HCT116 (cell line): ENCODE data around the gene CD58. TPM values are rescaled to one million over a fixed set of nuclear protein-coding genes. Genes with fewer than 3 reads are reported as not detected.

Source experiments
- ATAC-seq: fragments of 200-7000 bp; cut with Tn5 transposase; 2 replicates; pipeline ENCODE4 v1.9.1; 2020; ENCODE audit warnings: mild to moderate bottlenecking, moderate library complexity
- BruUV-seq: library from RNA; stranded (reverse); fragments of 400-500 nt; replicated peaks from 2 replicates; lab custom pipeline; 2021; lab: Mats Ljungman, UMichigan
- CTCF ChIA-PET: fragments of 300-600 bp; sonication (Branson Sonifier 250); formaldehyde crosslinking; loops from one replicate; lab custom pipeline; 2021; ENCODE audit warnings: antibody characterized with exemption; lab: Charles Lee
- POLR2A ChIA-PET: fragments of 300-600, 350-600 bp; sonication (Branson Sonifier 250); formaldehyde crosslinking; loops from one replicate; lab custom pipeline; 2021; ENCODE audit warnings: antibody characterized with exemption; lab: Charles Lee
- RAD21 ChIA-PET, 2 experiments: fragments of 300-600 bp; sonication (Branson Sonifier 250); formaldehyde crosslinking; loops; one replicate each; lab custom pipeline; 2023; ENCODE audit warnings: low total read pairs in 2 of 2; ENCODE audit not compliant: uncharacterized antibody in 2 of 2, unreplicated experiment in 2 of 2, low non-redundant PET in 1 of 2; lab: Charles Lee
- DNase-seq: peaks from one replicate; pipeline ENCODE4 v3.0.0-alpha.2; 2010; ENCODE audit warnings: low read depth, low spot score
- H2AFZ ChIP-seq: fragments of 200-600 bp; shearing (Covaris generic), sonication (generic); 2 replicates; pipeline ENCODE4 v1.6.1; 2017; ENCODE audit warnings: low read depth, mixed run types, mixed read lengths, antibody characterized with exemption, low read length; ENCODE audit not compliant: poor library complexity, severe bottlenecking
- H3K27ac ChIP-seq: 2 replicates; pipeline ENCODE4 v1.5.1; 2012; ENCODE audit warnings: low read depth, low read length
- H3K27me3 ChIP-seq: fragments of 200-600 bp; sonication (generic); 2 replicates; pipeline ENCODE4 v1.6.1; 2016; ENCODE audit warnings: mixed run types, low read length, mixed read lengths; ENCODE audit not compliant: insufficient read depth
- H3K36me3 ChIP-seq, 2 experiments: fragments of 200-500 bp in 1 of 2; fragments of 200-600 bp in 1 of 2; sonication (Bioruptor generic) in 1 of 2; sonication (generic) in 1 of 2; 2 replicates each; pipeline versions ENCODE4 v1.5.1 to v1.6.1; 2014 to 2016; ENCODE audit warnings: low read length in 2 of 2, inconsistent platforms in 1 of 2, mixed read lengths in 1 of 2, mixed run types in 1 of 2; ENCODE audit not compliant: insufficient read depth in 2 of 2, control insufficient read depth in 1 of 2
- H3K4me1 ChIP-seq, 2 experiments: fragments of 200-600 bp in 1 of 2; sonication (generic) in 1 of 2; 2 replicates each; pipeline versions ENCODE4 v1.5.1 to v1.6.1; 2012 to 2017; ENCODE audit warnings: low read length in 2 of 2, inconsistent platforms in 1 of 2, mild to moderate bottlenecking in 1 of 2, mixed read lengths in 1 of 2, mixed run types in 1 of 2, moderate library complexity in 1 of 2; ENCODE audit not compliant: insufficient read depth in 2 of 2, control insufficient read depth in 1 of 2
- H3K4me2 ChIP-seq: fragments of 200-600 bp; sonication (generic); 2 replicates; pipeline ENCODE4 v1.6.1; 2017; ENCODE audit warnings: mixed run types, low read length, mixed read lengths
- H3K4me3 ChIP-seq, 2 experiments: fragments of 200-600 bp in 1 of 2; sonication (generic) in 1 of 2; replicated peaks in 1 of 2; 2 replicates each; pipeline ENCODE4 v1.5.1; 2011 to 2016; ENCODE audit warnings: low read length in 2 of 2, control low read depth in 1 of 2, low read depth in 1 of 2, mild to moderate bottlenecking in 1 of 2, mixed read lengths in 1 of 2, mixed run types in 1 of 2
- H3K79me2 ChIP-seq: fragments of 200-600 bp; sonication (generic); 2 replicates; pipeline ENCODE4 v1.6.1; 2017; ENCODE audit warnings: mild to moderate bottlenecking, mixed run types, low read length, moderate library complexity, mixed read lengths; ENCODE audit not compliant: insufficient read depth
- H3K9ac ChIP-seq: fragments of 200-600 bp; sonication (generic); 2 replicates; pipeline ENCODE4 v1.6.1; 2016; ENCODE audit warnings: low read length, mixed read lengths
- H3K9me2 ChIP-seq: fragments of 200-600 bp; sonication (generic), shearing (Covaris generic); 2 replicates; pipeline ENCODE4 v1.6.1; 2017; ENCODE audit warnings: mixed run types, mild to moderate bottlenecking, moderate library complexity; ENCODE audit not compliant: insufficient read depth
- H3K9me3 ChIP-seq, 2 experiments: fragments of 200-500 bp in 1 of 2; fragments of 200-600 bp in 1 of 2; sonication (Bioruptor generic) in 1 of 2; sonication (generic) in 1 of 2; 2 replicates each; pipeline ENCODE4 v1.6.1; 2014 to 2017; ENCODE audit warnings: low read length in 2 of 2, mixed read lengths in 2 of 2, inconsistent platforms in 1 of 2, low read depth in 1 of 2, mild to moderate bottlenecking in 1 of 2, mixed run types in 1 of 2, moderate library complexity in 1 of 2; ENCODE audit not compliant: control insufficient read depth in 1 of 2, insufficient read depth in 1 of 2
- H4K20me1 ChIP-seq: fragments of 200-600 bp; sonication (generic), shearing (Covaris generic); 2 replicates; pipeline ENCODE4 v1.6.1; 2017; ENCODE audit warnings: mixed run types, mild to moderate bottlenecking, moderate library complexity; ENCODE audit not compliant: insufficient read depth
- ATF3 ChIP-seq: IDR thresholded peaks from 2 replicates; pipeline ENCODE4 v1.6.1; 2012
- CBX3 ChIP-seq: IDR thresholded peaks from 2 replicates; pipeline ENCODE4 v1.6.1; 2012; ENCODE audit warnings: low read depth
- CEBPB ChIP-seq: IDR thresholded peaks from 2 replicates; pipeline ENCODE4 v1.6.1; 2012; ENCODE audit warnings: low read depth
- EGR1 ChIP-seq: IDR thresholded peaks from 2 replicates; pipeline ENCODE4 v1.6.1; 2012; ENCODE audit warnings: low read depth
- ELF1 ChIP-seq: IDR thresholded peaks from 2 replicates; pipeline ENCODE4 v1.6.1; 2012; ENCODE audit warnings: low read depth, borderline replicate concordance
- EZH2 ChIP-seq: fragments of 200-600 bp; sonication (generic); IDR thresholded peaks from 2 replicates; pipeline ENCODE4 v1.6.1; 2017; ENCODE audit warnings: antibody characterized with exemption, mixed run types
- FOSL1 ChIP-seq: IDR thresholded peaks from 2 replicates; pipeline ENCODE4 v1.6.1; 2012; ENCODE audit warnings: low read depth
- JUND ChIP-seq: IDR thresholded peaks from 2 replicates; pipeline ENCODE4 v1.6.1; 2012
- POLR2A ChIP-seq: IDR thresholded peaks from 2 replicates; pipeline ENCODE4 v1.7.0; 2011; ENCODE audit warnings: borderline replicate concordance; ENCODE audit not compliant: insufficient read depth, insufficient read length; ENCODE audit errors: extremely low read depth
- POLR2AphosphoS5 ChIP-seq: IDR thresholded peaks from 2 replicates; pipeline ENCODE4 v1.6.1; 2011; ENCODE audit warnings: mild to moderate bottlenecking, low read depth, low read length, moderate library complexity
- SIN3A ChIP-seq: IDR thresholded peaks from 2 replicates; pipeline ENCODE4 v1.6.1; 2012; ENCODE audit warnings: low read depth
- SP1 ChIP-seq: IDR thresholded peaks from 2 replicates; pipeline ENCODE4 v1.6.1; 2012; ENCODE audit warnings: low read depth
- TCF7L2 ChIP-seq: IDR thresholded peaks from 2 replicates; pipeline ENCODE4 v1.7.0; 2011; ENCODE audit warnings: borderline replicate concordance, inconsistent platforms; ENCODE audit not compliant: insufficient read depth, insufficient read length; ENCODE audit errors: extremely low read depth
- YY1 ChIP-seq: IDR thresholded peaks from 2 replicates; pipeline ENCODE4 v1.6.1; 2011; ENCODE audit warnings: low read length, low read depth, moderate library complexity, mild to moderate bottlenecking; ENCODE audit not compliant: insufficient replicate concordance; ENCODE audit errors: extremely low read depth
- ZFX ChIP-seq: fragments of 450-650 bp; IDR thresholded peaks from 2 replicates; pipeline ENCODE4 v1.6.1; 2017
- intact Hi-C: fragments of 100-400 bp; cut with micrococcal nuclease; formaldehyde crosslinking; loops from 2 replicates; pipeline ENCODE4 v1.10.0; 2022
- total RNA-seq: library from RNA; stranded (reverse); gene quantifications from one replicate; pipeline ENCODE4 v1.2.1, GENCODE V29; 2021; ENCODE audit not compliant: unreplicated experiment

Gene CD58
- total RNA-seq, 1 experiment from 2014 or later: 18.0 TPM

GRCh38 chr1:116532671-116533428 lies 38.0 kb downstream of the CD58 start:
- Histone ChIP-seq H3K36me3 (peaks cover 0 to 9% of the 10 kb centered on the region in 2 experiments; a peak in 1 of 4 replicates), H3K4me1 (peaks cover 0 to 8% of the 10 kb centered on the region in 2 experiments; a peak in 3 of 4 replicates), H3K9me2 (no peaks in the 10 kb centered on the region), H3K9me3 (no peaks in the 10 kb centered on the region), H3K27me3 (no peaks in the 10 kb centered on the region), H3K4me2 (no peak overlapping the region), H3K27ac (no peak overlapping the region), H4K20me1 (no peaks in the 10 kb centered on the region), H2AFZ (no peak overlapping the region), H3K79me2 (no peaks in the 10 kb centered on the region), H3K4me3 (no peak overlapping the region), H3K9ac (no peak overlapping the region)
- ChIA-PET RAD21 (no interaction called here), POLR2A (no interaction called here), CTCF (no interaction called here)
- no peak for DNase-seq
- no peak for TF ChIP-seq ZFX
- TF ChIP-seq POLR2A: no peak
- TF ChIP-seq SIN3A: no peak
- no peak for TF ChIP-seq EGR1
- TF ChIP-seq CBX3: no peak
- no peak for TF ChIP-seq TCF7L2
- no peak for TF ChIP-seq FOSL1
- no peak for TF ChIP-seq ELF1
- no peak for TF ChIP-seq CEBPB
- TF ChIP-seq YY1: no peak
- TF ChIP-seq SP1: no peak
- TF ChIP-seq ATF3: no peak
- TF ChIP-seq POLR2AphosphoS5: no peak
- no peak for TF ChIP-seq JUND
- TF ChIP-seq EZH2: no peak
- ATAC-seq: no peak
- BruUV-seq: no TSS peak
- intact Hi-C loops: no loop called here
